HG03064 (cell line): ENCODE results near the gene APC2.
"Not testable (repeated sequence)": the region's sequence is repeated elsewhere in the genome, so short reads cannot be mapped to it uniquely, and the experiment has no call there.

Source experiments
- ATAC-seq: cut with Tn5 transposase; IDR thresholded peaks from one replicate; pipeline ENCODE4 v1.9.1; 2021; ENCODE audit warnings: low read depth; ENCODE audit not compliant: unreplicated experiment

Gene APC2

DNA sequence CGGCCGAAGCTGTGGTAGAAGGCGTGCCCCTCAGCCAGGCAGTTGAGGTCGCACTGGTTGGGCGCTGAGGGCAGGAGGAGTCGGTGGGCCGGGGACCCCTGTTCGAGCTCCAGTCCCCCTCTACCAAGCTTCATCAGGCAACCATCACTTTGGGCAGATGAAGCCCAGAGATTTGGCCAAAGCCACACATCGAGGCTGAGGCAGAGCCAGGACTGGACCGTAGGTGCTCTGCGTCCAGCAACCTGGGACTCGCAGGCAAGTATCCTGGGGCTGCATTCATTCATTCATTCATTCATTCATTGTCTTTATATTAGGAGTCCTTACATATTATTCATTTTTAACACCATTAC lies 58.6 kb downstream of the APC2 start:
- ATAC-seq: no peak

DNA sequence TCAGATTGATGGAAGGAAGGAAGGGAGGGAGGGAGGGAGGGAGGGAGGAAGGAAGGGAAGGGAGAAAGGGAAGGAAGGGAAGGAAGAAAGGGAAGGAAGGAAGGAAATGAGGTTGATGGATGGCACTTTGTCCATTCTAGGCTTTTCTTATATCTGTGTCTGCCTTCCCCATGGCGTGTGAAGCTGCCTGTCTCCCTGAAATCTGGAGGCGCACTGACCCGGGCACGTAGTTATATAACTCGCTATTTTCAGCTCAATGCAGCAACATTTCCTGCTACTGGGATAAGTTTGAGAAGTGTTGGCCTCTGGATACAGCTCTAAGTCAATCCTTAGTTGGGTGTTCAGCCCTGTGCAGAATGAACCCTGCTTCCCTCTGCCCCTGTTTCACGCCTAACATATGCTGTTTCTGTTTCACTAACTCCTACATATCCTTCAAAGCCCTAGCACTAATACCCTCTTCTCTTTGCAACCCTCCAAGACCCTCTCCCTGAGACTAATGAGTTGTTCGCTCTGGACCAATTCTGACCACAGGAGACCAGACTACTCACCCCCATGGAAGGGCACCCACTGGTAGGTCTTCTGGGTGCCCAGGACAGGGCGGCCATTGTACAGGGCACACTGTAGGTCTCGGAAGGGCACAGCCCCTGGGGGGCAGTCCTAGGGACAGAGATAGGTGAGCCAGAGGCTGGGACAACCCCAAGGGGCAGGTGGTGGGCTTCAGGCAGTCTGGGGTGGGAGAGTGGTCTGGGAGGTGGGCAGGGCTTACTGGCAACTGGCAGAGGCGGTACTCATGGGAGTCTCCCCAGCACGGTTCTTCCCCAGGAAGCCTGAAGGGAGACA lies 59.9 kb downstream of the APC2 start:
- ATAC-seq: no peak

DNA sequence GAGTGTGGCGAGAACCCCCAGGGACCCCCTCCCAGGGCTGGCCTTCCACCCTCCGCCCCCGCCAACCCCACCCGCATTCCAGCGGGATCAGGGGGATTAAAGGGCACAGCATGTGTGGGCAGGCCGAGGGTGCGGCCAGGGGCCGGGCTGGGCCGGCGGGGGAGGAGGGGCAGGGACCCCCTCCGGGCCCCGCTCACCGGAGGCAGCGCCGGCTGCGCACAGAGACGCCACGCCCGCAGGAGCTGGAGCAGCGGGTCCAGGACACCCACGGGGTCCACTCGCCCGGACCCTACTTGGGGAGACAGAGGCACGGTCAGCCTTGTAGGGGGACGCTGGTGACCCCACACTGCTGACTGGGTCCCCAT lies 60.5 kb downstream of the APC2 start:
- ATAC-seq: no peak

DNA sequence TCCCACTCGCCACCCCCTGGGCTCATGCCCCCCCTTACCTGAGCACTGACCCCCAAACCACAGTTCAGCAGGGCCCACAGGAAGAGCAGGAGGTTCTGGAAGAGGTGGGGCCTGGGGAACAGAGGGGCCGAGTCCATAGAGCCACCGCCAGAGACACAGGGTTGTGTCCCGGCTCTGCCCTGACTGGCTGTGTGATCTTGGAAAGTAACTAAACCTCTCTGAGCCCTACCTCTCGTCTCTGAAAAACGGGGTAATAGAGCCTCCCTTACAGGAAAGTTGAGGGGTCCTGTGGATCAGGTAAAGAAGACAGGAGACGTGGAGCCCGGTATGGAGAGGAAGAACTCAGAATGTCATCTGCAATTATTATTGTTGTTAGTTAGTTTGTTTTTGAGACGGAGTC lies 60.9 kb downstream of the APC2 start:
- ATAC-seq: no peak

DNA sequence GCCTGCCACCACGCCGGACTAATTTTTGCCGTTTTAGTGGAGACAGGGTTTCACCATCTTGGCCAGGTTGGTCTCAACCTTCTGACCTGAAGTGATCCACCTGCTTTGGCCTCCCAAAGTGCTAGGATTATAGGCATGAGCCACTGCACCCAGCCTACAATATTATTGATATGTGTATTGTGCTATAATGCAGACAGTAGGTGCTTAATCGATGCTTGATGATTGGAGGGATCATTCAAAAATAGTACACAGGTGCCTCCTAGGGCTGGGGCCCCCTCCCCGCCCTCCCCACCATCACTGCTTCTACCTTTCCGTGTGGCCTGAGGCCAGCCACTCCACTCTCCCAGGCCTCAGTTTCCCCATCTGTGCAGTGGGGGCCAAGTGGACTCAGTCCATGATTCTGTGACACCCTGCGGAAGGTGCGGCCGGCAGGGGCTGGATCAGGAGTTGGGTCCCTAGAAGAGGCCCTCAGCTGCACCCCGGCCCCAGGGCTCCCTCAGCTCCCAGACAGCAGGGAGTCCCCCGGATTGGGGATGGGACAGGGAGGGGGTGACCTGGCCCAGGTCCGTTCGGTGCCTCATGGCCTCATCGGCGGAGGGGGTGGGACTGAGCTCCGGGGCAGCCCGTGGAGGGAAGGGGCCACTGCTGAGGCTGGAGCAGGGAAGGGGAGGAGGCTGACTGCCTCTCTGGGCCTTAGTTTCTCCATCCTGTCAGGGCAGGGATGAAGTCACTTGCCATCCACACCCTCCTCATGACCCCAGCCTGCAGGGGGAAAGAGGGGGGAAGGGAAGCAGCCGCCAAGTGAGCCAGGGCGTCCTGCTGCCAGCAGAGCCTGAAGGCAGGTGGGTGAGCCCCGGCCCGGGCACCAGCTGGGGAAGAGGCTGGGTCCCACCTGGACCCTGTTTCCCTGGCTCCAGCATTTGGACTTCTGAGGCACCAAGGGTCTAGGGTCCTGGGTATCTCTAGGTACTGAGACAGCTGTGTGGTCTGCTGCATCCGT lies 61.7 kb downstream of the APC2 start:
- ATAC-seq: no peak

DNA sequence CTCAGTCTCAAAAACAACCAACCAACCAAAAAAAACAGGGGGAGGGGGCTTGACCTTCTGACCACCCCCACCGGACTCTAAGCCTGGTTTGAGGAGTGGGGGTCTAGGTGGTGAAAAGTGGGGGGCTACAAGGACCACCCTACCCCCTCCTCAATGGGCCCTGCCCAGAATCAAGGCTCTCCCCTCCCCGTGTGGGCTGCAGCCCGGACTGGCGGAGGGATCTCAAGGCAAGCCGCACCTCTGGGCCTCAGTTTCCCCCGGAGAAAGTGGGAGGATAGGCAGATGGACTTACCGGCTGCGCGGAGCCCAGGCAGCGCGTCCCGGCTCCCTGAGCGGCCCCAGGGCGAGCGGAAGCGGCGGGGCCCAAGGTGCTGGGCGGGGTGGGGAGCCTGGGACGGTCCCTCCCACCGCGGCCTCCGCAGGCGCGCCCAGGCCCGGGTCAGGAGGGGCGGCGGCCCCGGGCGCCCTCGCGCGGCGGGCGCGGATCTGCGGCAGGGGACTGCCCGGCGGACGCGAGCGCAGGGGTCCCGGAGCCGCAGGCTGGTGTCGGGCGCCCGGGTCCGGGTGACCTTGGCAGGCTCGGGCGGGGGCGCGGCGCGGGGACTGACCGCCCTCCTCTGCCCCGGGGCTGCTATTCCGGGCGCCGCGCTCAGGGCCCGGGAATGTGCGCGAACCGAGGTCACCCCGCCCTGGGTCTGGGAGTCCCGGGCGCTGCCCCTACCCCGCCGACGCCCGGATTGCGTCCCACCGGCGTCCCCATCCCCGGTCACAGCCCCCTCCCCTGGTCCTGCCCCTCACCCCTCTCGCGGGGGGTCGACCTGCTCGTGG lies 63.0 kb downstream of the APC2 start, which contains the start of gene ADAMTSL5:
Gene ADAMTSL5 (minus strand): TSS at position 349 of the 828 bp plus-strand sequence. CDS start 2,076 bp downstream, outside the sequence.
- ATAC-seq: no peak

DNA sequence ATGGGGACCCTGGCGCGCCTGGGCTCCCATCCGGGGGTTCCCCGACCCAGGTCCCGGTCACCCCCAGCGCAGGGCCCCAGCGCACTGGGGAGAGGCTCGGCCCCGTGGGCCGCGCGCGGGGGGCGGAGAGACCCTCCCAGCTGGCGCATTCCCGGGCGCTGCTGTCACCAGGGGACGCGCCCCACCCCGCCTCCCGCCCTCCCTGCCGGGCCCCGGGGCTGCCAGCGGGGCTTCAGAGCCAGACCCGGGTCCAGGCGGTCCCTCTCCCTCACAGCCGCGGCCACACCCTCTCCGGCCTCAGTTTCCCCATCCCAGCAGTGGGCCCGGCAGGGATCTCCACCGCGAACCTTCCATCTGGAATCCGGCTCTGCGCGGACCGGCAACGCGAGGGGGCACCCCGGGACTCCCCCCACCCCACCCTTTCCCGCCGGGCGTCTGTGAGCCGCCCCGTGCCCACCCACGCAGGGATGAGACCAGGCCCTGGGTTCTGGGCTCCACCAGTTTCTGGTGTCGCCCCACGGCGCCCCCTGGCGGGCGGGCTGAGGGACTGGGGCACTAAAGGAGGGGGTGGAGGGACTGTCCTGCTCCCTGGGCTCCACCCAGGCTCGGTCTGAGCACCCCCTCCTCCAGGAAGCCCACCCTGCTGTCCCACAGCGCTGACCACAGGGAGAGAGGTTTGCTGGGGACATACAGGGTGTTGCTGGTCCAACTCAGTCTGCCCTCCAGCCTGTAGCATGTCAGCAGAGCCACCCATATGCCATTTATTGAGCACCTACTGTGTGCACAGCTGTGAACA lies 63.8 kb downstream of the APC2 start:
- ATAC-seq: no peak

DNA sequence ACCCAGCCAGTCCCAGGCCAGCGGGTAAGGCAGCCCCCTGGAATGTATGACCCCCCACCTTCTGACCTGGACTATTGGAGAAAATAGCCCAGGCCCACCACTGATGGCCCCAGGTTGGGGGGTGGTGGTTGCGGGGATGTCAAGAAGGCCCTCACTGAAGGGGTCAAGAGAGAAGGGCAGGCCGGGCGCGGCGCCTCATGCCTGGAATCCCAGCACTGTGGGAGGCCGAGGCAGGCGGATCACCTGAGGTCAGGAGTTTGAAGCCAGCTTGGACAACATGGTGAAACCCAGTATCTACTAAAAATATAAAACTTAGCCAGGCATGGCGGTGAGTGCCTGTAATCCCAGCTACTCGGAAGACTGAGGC lies 64.4 kb downstream of the APC2 start:
- no peak for ATAC-seq

DNA sequence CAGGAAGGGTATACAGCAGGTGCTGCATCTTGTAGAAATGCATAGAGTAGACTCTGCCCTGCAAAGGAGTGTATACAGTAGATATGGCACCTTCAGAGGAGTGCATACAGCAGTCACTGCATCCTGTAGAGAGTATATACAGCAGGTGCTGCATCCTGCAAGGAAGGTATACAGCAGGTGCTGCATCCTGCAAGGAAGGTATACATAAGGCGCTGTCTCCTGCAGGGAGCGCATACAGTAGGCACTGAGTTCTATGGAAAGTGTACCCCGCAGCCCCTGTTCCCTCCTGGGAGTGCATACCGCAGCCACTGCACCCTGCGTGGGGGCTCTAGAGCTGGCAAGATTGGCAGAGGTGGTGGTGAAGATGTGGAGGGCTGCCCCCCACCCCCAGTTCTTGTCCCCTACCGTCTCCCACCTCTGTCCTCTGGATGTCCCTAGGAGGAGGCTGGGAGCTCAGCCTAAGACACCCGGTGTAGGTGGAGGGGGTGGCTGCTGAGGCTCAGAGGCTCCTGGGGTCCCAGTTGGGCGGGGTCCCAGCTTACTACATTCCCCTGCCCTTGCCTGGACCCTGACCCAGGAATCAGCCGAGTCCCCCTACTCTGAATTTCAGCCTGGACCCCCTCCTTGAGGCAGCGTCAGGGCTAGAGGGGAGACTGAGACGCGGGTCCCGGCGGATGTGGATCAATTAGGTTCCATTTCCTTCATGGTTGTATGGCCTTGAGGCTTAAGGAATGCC lies 65.2 kb downstream of the APC2 start:
- no peak for ATAC-seq

DNA sequence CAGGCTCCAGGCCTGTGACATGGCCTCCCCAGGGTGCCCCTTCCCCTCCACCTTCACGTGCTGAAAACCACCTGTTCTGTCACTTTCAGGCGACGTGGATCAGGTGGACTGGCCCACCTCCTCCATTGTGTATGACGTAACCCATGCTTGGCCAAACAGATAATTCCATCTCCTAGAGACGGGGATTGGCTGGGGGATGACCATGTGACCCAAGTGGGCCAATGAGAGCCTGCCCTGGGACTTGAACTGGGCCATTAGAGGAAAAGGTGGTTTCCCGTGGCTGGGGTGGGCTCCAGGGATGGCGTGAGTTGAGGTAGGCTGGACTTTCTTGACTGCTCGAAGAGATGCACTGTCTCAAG lies 66.5 kb downstream of the APC2 start:
- no peak for ATAC-seq

DNA sequence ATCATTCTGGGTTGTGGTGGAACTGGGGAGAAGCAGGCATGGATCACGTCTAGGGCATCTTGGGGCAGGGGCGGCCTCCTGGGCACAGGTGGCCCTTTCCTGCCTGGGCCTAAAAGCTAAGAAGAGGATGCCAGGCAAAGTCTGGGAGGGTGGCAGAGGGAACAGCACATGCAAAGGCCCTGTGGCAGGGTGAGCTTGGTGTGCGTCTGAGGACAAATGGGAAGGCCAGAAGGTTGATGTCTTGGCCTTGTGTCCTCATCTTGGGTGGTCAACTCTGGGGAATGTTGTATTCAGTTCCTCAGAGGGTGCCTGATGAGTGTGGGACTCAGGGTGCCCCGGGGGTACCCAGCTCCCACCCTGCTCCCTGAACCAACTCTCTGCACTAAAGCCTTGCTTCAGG lies 68.5 kb downstream of the APC2 start:
- ATAC-seq: no peak

DNA sequence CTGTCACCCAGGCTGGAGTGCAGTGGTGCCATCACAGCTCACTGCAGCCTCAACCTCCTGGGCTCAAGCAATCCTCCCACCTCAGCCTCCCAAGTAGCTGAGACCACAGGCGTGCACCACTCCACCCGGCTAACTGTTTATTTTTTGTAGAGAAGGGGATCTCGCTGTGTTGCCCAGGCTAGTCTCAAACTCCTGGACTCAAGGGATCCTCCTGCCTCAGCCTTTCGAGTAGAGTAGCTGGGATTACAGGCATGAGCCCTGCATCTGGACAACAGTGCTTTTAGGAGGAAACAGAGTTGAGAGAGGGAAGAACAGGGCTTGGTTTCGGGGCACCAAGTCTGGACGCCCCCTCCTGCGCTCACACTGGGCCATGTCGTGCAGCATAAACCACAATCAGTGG lies 69.9 kb downstream of the APC2 start:
- ATAC-seq: not testable (repeated sequence)

DNA sequence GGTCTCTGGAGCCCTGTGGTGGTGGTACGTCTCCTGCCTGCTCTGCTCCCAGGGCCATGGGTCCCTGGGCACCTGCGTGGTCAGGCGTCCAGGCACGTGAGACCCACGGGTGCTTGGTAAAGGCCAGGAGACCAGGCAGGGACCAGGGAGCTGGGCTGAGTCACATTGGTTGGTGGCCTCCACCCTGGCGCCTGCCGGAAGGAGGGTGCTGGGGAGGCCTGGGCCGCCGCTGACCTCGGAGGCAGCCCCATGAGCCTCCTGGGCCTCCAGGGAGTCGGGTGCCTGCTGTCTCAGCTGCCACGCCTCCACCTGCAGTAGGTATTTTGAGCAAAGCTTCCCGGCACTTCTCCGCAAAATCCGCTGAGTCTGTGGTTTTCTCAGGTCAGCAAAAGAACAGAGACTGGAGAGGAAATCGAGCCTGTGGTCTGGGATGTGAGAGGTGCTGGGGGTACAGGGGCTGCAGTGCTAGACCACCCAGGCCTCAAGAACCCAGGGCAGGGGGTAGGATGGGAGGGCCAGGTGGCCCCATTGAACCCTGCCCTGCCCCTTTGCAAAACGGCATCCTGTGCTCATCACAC lies 70.4 kb downstream of the APC2 start:
- ATAC-seq: no peak

DNA sequence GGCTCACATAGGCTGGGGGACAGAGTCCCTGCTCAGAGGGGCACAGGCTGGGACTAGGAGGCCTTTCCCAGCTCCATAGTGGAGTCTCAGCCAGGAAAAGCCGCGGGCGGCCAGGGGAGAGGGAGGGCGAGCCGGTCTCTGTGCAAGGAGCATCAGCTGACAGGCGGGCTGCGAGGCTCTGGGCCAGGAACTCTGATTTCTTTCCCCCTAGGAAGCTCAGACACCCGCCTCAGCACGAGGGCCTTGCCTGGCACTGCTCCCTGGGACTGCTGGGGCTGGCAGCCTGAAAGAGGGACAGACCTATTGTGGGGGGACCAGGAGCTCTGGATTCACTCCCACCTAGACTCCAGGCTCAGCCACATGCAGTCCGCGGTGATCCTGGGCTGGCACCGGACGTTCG lies 71.7 kb downstream of the APC2 start:
- ATAC-seq: no peak

DNA sequence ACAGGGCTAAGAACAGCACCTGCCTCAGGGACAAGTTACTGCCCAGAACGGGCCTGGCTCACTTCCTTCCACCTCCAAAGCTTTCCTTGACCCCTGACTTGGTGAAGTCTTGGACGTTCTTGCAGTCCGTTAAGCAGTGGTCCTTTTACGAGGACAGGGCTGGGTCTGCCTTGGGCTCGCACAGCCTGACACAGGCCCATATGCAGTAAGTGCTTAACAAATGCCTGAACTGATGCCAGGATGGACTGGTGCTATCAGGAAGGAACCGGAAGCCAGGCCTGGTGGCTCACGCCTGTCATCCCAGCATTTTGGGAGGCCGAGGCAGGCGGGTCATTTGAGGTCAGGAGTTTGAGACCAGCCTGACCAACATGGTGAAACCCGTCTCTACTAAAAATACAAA lies 72.1 kb downstream of the APC2 start:
- ATAC-seq: no peak

DNA sequence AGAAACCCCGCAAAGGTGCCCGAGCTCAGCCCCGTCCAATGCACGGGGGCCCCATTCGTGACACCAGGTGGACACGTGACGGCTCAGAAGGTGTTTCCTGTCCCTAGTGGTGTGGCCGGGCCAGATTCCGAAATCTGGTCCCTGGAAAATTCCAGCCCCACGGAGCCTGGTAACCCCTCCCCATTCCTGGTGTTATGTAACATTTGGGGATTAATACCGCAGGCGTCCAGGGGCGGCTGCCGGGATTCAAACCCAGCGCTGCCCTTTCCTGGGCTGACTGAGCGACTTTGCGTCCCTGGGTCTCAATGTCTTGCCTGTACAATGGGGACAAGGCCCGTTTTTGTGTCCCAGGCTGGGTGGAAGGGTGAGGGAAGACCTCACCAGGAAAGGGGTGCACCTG lies 72.9 kb downstream of the APC2 start:
- no peak for ATAC-seq
